WTC11 (cell line): ENCODE measurements around the gene PLA2G1B. TPM values are rescaled to one million over a fixed set of nuclear protein-coding genes. Genes with fewer than 3 reads are reported as not detected.
"Not testable (repeated sequence)": the region's sequence is repeated elsewhere in the genome, so short reads cannot be mapped to it uniquely, and the experiment has no call there.

Source experiments
- ATAC-seq: fragments of 200-7000 bp; cut with Tn5 transposase; 2 replicates; pipeline ENCODE4 v1.10.0; 2021; ENCODE audit warnings: mild to moderate bottlenecking, moderate library complexity
- CTCF ChIA-PET: fragments of 300-600 bp; sonication (Branson Sonifier 250); formaldehyde crosslinking; loops from one replicate; lab custom pipeline; 2021; ENCODE audit warnings: antibody characterized with exemption; lab: Charles Lee
- POLR2A ChIA-PET: fragments of 350-600 bp; sonication (Branson Sonifier 250); formaldehyde crosslinking; loops from one replicate; lab custom pipeline; 2021; ENCODE audit warnings: antibody characterized with exemption; lab: Charles Lee
- DNase-seq: peaks from one replicate; pipeline ENCODE4 v3.0.0; 2021; ENCODE audit warnings: low spot score
- H3K27ac Mint-ChIP-seq: 2 replicates; pipeline ENCODE4 v1.8.0; 2021; ENCODE audit warnings: mixed read lengths
- H3K27me3 Mint-ChIP-seq: 2 replicates; pipeline ENCODE4 v1.8.0; 2021; ENCODE audit warnings: low read depth, mild to moderate bottlenecking, moderate library complexity, mixed read lengths
- H3K36me3 Mint-ChIP-seq: 2 replicates; pipeline ENCODE4 v1.8.0; 2021; ENCODE audit warnings: mixed read lengths
- H3K4me1 Mint-ChIP-seq: 2 replicates; pipeline ENCODE4 v1.8.0; 2022; ENCODE audit warnings: mixed read lengths
- H3K4me3 Mint-ChIP-seq: 2 replicates; pipeline ENCODE4 v1.8.0; 2021; ENCODE audit warnings: mild to moderate bottlenecking, moderate library complexity, mixed read lengths
- H3K9me3 Mint-ChIP-seq: 2 replicates; pipeline ENCODE4 v1.8.0; 2021; ENCODE audit warnings: mixed read lengths
- AFF4 ChIP-seq: sonication (generic); formaldehyde crosslinking; IDR thresholded peaks from 2 replicates; pipeline ENCODE4 v1.8.1; 2023; ENCODE audit warnings: mild to moderate bottlenecking, missing genetic modification reagents, borderline replicate concordance
- ATF1 ChIP-seq: sonication (generic); formaldehyde crosslinking; IDR thresholded peaks from 2 replicates; pipeline ENCODE4 v1.8.1; 2023; ENCODE audit warnings: mild to moderate bottlenecking, moderate library complexity, missing genetic modification reagents
- CREM ChIP-seq: sonication (generic); formaldehyde crosslinking; IDR thresholded peaks from 2 replicates; pipeline ENCODE4 v1.8.1; 2022; ENCODE audit warnings: mild to moderate bottlenecking, missing genetic modification reagents, moderate library complexity
- CTCF ChIP-seq: fragments of 200-600 bp; IDR thresholded peaks from 2 replicates; pipeline ENCODE4 v1.8.0; 2022; ENCODE audit warnings: antibody characterized with exemption
- JUN ChIP-seq: sonication (generic); formaldehyde crosslinking; IDR thresholded peaks from 2 replicates; pipeline ENCODE4 v1.8.0; 2023; ENCODE audit warnings: mild to moderate bottlenecking, missing genetic modification reagents
- NFE2L1 ChIP-seq: sonication (generic); formaldehyde crosslinking; IDR thresholded peaks from 2 replicates; pipeline ENCODE4 v1.8.1; 2023; ENCODE audit warnings: missing genetic modification reagents
- NR2C2 ChIP-seq: sonication (generic); formaldehyde crosslinking; IDR thresholded peaks from 2 replicates; pipeline ENCODE4 v1.8.0; 2022; ENCODE audit warnings: mild to moderate bottlenecking, missing genetic modification reagents
- NR3C1 ChIP-seq: sonication (generic); formaldehyde crosslinking; conservative IDR thresholded peaks from 2 replicates; pipeline ENCODE4 v1.8.1; 2023; ENCODE audit warnings: low read depth, mild to moderate bottlenecking, missing genetic modification reagents
- OVOL2 ChIP-seq: fragments of 250-450 bp; sonication (Bioruptor Pico); IDR thresholded peaks from 2 replicates; pipeline ENCODE4 v1.9.0; 2021; ENCODE audit warnings: mild to moderate bottlenecking, borderline replicate concordance
- PRDM15 ChIP-seq: sonication (generic); formaldehyde crosslinking; IDR thresholded peaks from 2 replicates; pipeline ENCODE4 v1.8.0; 2022; ENCODE audit warnings: missing genetic modification reagents
- RELA ChIP-seq: sonication (generic); formaldehyde crosslinking; IDR thresholded peaks from 2 replicates; pipeline ENCODE4 v1.8.1; 2022; ENCODE audit warnings: missing genetic modification reagents, mild to moderate bottlenecking, borderline replicate concordance
- TEAD1 ChIP-seq: sonication (generic); formaldehyde crosslinking; IDR thresholded peaks from 2 replicates; pipeline ENCODE4 v1.8.0; 2022; ENCODE audit warnings: mild to moderate bottlenecking, missing genetic modification reagents
- TEAD4 ChIP-seq: sonication (generic); formaldehyde crosslinking; IDR thresholded peaks from 2 replicates; pipeline ENCODE4 v1.8.0; 2022; ENCODE audit warnings: mild to moderate bottlenecking, missing genetic modification reagents
- ZBTB21 ChIP-seq: sonication (generic); formaldehyde crosslinking; IDR thresholded peaks from 2 replicates; pipeline ENCODE4 v1.8.1; 2023; ENCODE audit warnings: mild to moderate bottlenecking, missing genetic modification reagents, borderline replicate concordance
- ZNF423 ChIP-seq: fragments of 250-450 bp; sonication (Bioruptor Pico); IDR thresholded peaks from 2 replicates; pipeline ENCODE4 v2.1.2; 2022; ENCODE audit warnings: mild to moderate bottlenecking, moderate library complexity
- total RNA-seq: library from RNA; stranded (reverse); gene quantifications from 3 replicates; pipeline ENCODE4 v1.2.3, GENCODE V29; 2021
- TF ChIP-seq, protein P1 (sequence below): fragments of 250-450 bp; sonication (Bioruptor Pico); IDR thresholded peaks from 2 replicates; pipeline ENCODE4 v1.8.0; 2021; ENCODE audit warnings: mild to moderate bottlenecking

PLA2G1B gene
- total RNA-seq, 1 experiment from 2014 or later, result 1.8 TPM

GRCh38 chr12:120337730-120338129 lies 10.2 kb upstream of the PLA2G1B start:
- H3K4me1 Mint-ChIP-seq, result no peaks in the 10 kb centered on the region
- ATAC-seq, result no peak
- no peak overlapping the region for H3K4me3 Mint-ChIP-seq
- no peak overlapping the region for H3K27ac Mint-ChIP-seq
- peaks cover 36% of the 10 kb centered on the region for H3K9me3 Mint-ChIP-seq
- ChIA-PET CTCF (no interaction called here), POLR2A (no interaction called here)
- H3K27me3 Mint-ChIP-seq, result peaks cover 23% of the 10 kb centered on the region
- H3K36me3 Mint-ChIP-seq, result peaks cover 22% of the 10 kb centered on the region
- TF ChIP-seq TEAD1 (CRISPR knock-in tag), result no peak
- TF ChIP-seq NFE2L1 (CRISPR knock-in tag), result no peak
- no peak for TF ChIP-seq CREM (CRISPR knock-in tag)
- no peak for TF ChIP-seq TEAD4 (CRISPR knock-in tag)
- no peak for TF ChIP-seq NR3C1 (CRISPR knock-in tag)
- no peak for TF ChIP-seq OVOL2 (CRISPR knock-in tag)
- TF ChIP-seq, protein P1, sequence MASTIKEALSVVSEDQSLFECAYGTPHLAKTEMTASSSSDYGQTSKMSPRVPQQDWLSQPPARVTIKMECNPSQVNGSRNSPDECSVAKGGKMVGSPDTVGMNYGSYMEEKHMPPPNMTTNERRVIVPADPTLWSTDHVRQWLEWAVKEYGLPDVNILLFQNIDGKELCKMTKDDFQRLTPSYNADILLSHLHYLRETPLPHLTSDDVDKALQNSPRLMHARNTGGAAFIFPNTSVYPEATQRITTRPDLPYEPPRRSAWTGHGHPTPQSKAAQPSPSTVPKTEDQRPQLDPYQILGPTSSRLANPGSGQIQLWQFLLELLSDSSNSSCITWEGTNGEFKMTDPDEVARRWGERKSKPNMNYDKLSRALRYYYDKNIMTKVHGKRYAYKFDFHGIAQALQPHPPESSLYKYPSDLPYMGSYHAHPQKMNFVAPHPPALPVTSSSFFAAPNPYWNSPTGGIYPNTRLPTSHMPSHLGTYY, result no peak
- no peak for TF ChIP-seq NR2C2
- no peak for DNase-seq

DNA sequence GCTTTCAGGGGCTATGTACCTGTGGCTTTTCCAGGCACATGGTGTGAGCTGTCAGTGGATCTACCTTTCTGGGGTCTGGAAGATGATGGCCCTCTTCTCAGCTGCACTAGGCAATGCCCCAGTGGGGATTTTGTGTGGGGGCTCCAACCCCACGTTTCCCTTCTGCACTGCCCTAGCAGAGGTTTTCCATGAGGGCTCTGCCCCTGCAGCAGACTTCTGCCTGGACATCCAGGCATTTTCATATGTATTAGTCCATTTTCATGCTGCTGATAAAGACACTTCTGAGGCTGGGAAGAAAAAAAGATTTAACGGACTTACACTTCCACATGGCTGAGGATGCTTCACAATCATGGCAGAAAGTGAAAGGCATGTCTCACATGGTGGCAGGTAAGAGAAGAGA lies 8.8 kb upstream of the PLA2G1B start:
- Mint-ChIP-seq H3K36me3 (peaks cover 22% of the 10 kb centered on the region), H3K9me3 (peaks cover 36% of the 10 kb centered on the region), H3K27me3 (peaks cover 23% of the 10 kb centered on the region)
- POLR2A ChIA-PET, ATAC-seq, H3K4me3 Mint-ChIP-seq, DNase-seq, H3K27ac Mint-ChIP-seq, H3K4me1 Mint-ChIP-seq: not testable (repeated sequence)
- CTCF ChIA-PET, result interaction anchor here (1.5 to 2.3 kb wide), 3 partner anchors 31 to 94 kb away, joined by 8 to 15 read pairs (median 9); partner anchors contain the start of gene SIRT4

DNA sequence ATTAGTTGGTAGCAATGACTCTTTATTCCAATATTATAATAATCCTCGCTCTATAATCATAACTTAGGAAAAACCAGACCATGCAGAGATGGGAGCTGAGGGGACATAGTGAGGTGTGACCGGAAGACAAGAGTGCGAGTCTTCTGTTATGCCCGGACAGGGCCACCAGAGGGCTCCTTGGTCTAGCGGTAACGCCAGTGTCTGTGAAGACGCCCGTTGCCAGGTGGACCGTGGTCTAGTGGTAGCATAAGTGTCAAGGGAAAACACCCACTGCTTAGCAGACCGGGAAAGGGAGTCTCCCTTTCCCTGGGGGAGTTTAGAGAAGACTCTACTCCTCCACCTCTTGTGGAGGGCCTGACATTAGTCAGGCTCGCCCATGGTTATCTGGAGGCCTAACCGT lies 7.9 kb upstream of the PLA2G1B start:
- H3K4me1 Mint-ChIP-seq, H3K27ac Mint-ChIP-seq, H3K4me3 Mint-ChIP-seq, ATAC-seq: not testable (repeated sequence)
- peak; percentile 85 for DNase-seq
- H3K9me3 Mint-ChIP-seq, result peaks cover 36% of the 10 kb centered on the region
- peaks cover 23% of the 10 kb centered on the region for H3K27me3 Mint-ChIP-seq
- ChIA-PET CTCF (interaction anchor here (0.6 to 2.3 kb wide), 19 partner anchors 9 to 290 kb away, joined by 3 to 15 read pairs (median 4); partner anchors contain the start of genes COX6A1, POP5, PXN and SIRT4), POLR2A (interaction anchor here (1.0 kb wide), 1 partner anchor 23 kb away, joined by 4 read pairs; no protein-coding TSS in a partner anchor)
- peaks cover 22% of the 10 kb centered on the region for H3K36me3 Mint-ChIP-seq
- TF ChIP-seq CTCF, result peak; percentile 53

DNA sequence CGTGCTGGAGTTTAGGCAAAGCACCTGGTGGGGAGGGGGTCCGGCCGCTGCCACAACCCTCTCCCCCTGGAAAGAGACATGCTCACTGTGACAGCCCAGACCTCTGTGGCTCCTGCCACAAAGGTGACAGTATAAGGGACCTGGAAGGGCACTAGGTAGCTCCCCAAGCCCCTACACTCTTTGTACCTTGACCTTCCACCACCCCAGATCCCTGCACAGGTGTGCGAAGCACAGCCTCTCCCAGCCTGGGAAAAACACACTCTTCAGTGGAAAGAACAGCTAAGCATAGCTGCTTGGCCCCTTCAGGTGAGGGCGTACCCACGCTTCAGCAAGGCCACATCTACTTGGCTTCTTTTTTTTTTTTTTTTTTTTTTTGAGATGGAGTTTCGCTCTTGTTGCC lies 4.9 kb upstream of the PLA2G1B start:
- Mint-ChIP-seq H3K4me3 (no peak overlapping the region), H3K27ac (no peak overlapping the region), H3K4me1 (no peaks in the 10 kb centered on the region), H3K9me3 (peaks cover 21% of the 10 kb centered on the region), H3K36me3 (peaks cover 16% of the 10 kb centered on the region), H3K27me3 (peaks cover 15% of the 10 kb centered on the region)
- TF ChIP-seq ATF1 (no peak), AFF4 (no peak), ZNF423 (CRISPR knock-in tag) (no peak), PRDM15 (CRISPR knock-in tag) (no peak), ZBTB21 (CRISPR knock-in tag) (no peak), RELA (CRISPR knock-in tag) (no peak), JUN (CRISPR knock-in tag) (no peak)
- ATAC-seq (no peak), DNase-seq (no peak)
- POLR2A ChIA-PET, result no interaction called here
- CTCF ChIA-PET, result interaction anchor here (0.8 kb wide), 1 partner anchor 18 kb away, joined by 5 read pairs; no protein-coding TSS in a partner anchor
